Left lung (tissue), 10 donors: ENCODE data around the gene KDM1A. TPM values are rescaled to one million over a fixed set of nuclear protein-coding genes. Genes with fewer than 3 reads are reported as not detected.

ENCODE experiments used
- ATAC-seq: fragments of 200-7000 bp; cut with Tn5 transposase; one replicate; pipeline ENCODE4 v1.9.1; 2020; ENCODE audit warnings: moderate library complexity
- DNase-seq, 4 donors: peaks; one replicate each; pipeline ENCODE4 v3.0.0-alpha.2; 2013 to 2020
- H3K27ac ChIP-seq, 2 donors: fragments of 200-600 bp; sonication (generic) in 1 of 2; one replicate each; pipeline versions ENCODE4 v1.5.0 to v1.8.0; 2020 to 2021
- H3K27me3 ChIP-seq, 2 donors: fragments of 200-600 bp; sonication (generic) in 1 of 2; one replicate each; pipeline versions ENCODE4 v1.5.0 to v1.8.0; 2020 to 2021
- H3K36me3 ChIP-seq, 2 donors: fragments of 200-600 bp; sonication (generic) in 1 of 2; one replicate each; pipeline versions ENCODE4 v1.5.0 to v1.8.0; 2020 to 2021
- H3K4me1 ChIP-seq, 2 donors: fragments of 200-600 bp; one replicate each; pipeline ENCODE4 v1.8.0; 2021
- H3K4me3 ChIP-seq, 2 donors: fragments of 200-600 bp; sonication (generic) in 1 of 2; one replicate each; pipeline versions ENCODE4 v1.5.0 to v1.8.0; 2020 to 2021; ENCODE audit warnings: mild to moderate bottlenecking in 1 of 2
- H3K9me3 ChIP-seq, 2 donors: fragments of 200-600 bp; sonication (generic) in 1 of 2; one replicate each; pipeline versions ENCODE4 v1.5.0 to v1.8.0; 2020 to 2021
- intact Hi-C, 2 donors: fragments of 100-400 bp; cut with DNase I; formaldehyde crosslinking; loops; one replicate each; pipeline versions ENCODE4 v1.11.2 to v1.14.2; 2022
- polyA plus RNA-seq, 6 donors: library from polyadenylated mRNA; unstranded; fragments of 120-200 nt; gene quantifications; one replicate each; pipeline ENCODE4 v1.2.1, GENCODE V29; 2013; ENCODE audit not compliant: insufficient read length in 6 of 6
- total RNA-seq, 2 donors: library from RNA; stranded (reverse); fragmentation: NEBNext Ultra II Directional; extraction: Animal tissue kit (Norgen Biotek cat#: 25700); gene quantifications; one replicate each; pipeline ENCODE4 v1.2.1, GENCODE V29; 2021
- TF ChIP-seq, protein P1 (sequence below), 2 donors: fragments of 200-600 bp; sonication (generic) in 1 of 2; IDR thresholded peaks; one replicate each; pipeline versions ENCODE4 v1.5.0 to v1.8.0; 2021; ENCODE audit warnings: antibody characterized with exemption in 2 of 2
- donor health status: DM: no; HTN: yes; CAD: no.
- donor health status: DM: no; HTN: no; CAD: no.

The KDM1A gene
- total and polyA plus RNA-seq, 8 donors, result 39.5 to 126 (median 118) TPM

GRCh38 chr1:23120383-23120782 lies 101.1 kb downstream of the KDM1A start:
- H3K9me3 ChIP-seq, result no peaks in the 10 kb centered on the region
- no peak for DNase-seq
- H3K36me3 ChIP-seq, result no peaks in the 10 kb centered on the region
- no peak overlapping the region for H3K4me3 ChIP-seq
- TF ChIP-seq, protein P1, sequence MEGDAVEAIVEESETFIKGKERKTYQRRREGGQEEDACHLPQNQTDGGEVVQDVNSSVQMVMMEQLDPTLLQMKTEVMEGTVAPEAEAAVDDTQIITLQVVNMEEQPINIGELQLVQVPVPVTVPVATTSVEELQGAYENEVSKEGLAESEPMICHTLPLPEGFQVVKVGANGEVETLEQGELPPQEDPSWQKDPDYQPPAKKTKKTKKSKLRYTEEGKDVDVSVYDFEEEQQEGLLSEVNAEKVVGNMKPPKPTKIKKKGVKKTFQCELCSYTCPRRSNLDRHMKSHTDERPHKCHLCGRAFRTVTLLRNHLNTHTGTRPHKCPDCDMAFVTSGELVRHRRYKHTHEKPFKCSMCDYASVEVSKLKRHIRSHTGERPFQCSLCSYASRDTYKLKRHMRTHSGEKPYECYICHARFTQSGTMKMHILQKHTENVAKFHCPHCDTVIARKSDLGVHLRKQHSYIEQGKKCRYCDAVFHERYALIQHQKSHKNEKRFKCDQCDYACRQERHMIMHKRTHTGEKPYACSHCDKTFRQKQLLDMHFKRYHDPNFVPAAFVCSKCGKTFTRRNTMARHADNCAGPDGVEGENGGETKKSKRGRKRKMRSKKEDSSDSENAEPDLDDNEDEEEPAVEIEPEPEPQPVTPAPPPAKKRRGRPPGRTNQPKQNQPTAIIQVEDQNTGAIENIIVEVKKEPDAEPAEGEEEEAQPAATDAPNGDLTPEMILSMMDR (IDR thresholded peaks at IDR 0.05), result no peak
- H3K27me3 ChIP-seq, result peaks cover 0 to 3% of the 10 kb centered on the region in 2 donors
- peak overlapping the region in 1 of 2 donors; percentile 38 for H3K27ac ChIP-seq
- intact Hi-C loops, result no loop called here
- ATAC-seq, result no peak
- peaks cover 20 to 34% of the 10 kb centered on the region in 2 donors for H3K4me1 ChIP-seq

DNA sequence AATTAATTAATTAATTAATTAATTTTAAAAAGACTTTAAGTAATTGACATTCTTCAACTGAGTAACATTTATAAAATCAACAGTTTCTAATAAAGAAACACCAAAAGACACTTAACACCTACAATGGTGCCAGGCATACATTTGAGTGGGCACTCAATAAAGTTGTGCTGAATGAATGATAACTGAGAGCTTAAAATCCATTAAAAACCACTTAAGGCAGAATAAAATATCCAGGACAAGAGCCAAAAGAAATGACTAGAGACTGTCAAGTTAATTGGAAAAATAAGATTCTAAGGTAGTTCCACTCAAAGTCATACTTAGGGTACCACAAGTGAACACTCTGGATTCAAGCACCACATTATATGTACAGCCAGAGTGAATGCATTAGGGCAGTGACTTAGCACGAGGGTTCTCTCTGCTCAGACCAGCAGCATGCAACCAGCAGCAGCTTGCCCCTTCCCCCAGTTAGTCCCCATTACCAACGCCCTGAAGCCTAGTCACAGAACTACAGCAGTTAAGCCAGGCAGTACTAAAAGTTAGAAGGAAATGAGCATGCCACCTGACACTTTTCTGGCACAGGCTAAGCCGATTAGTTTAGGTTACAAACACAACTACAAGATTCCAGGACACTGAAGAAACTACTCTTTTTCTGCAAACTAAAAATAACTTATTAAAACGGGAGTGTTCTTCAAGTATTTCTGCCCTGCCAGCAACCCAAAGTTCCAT lies 102.9 kb downstream of the KDM1A start:
- H3K36me3 ChIP-seq, result no peaks in the 10 kb centered on the region
- H3K4me3 ChIP-seq, result no peak overlapping the region
- DNase-seq, result peak in 3 of 4 donors; percentile 37 to 73 (median 51)
- TF ChIP-seq, protein P1 (IDR thresholded peaks at IDR 0.05), result no peak
- peaks cover 20 to 31% of the 10 kb centered on the region in 2 donors for H3K4me1 ChIP-seq
- peak overlapping the region; percentile 9 to 16 for H3K27ac ChIP-seq
- H3K9me3 ChIP-seq, result no peaks in the 10 kb centered on the region
- ATAC-seq, result peak; percentile 33
- H3K27me3 ChIP-seq, result peaks cover 0 to 3% of the 10 kb centered on the region in 2 donors
- intact Hi-C loops, result no loop called here

GRCh38 chr1:23122796-23123195 lies 103.5 kb downstream of the KDM1A start:
- intact Hi-C loops, result no loop called here
- TF ChIP-seq, protein P1 (IDR thresholded peaks at IDR 0.05), result no peak
- DNase-seq, result no peak
- ATAC-seq, result no peak
- Histone ChIP-seq H3K27ac (peak overlapping the region; percentile 9 to 16), H3K27me3 (peaks cover 0 to 3% of the 10 kb centered on the region in 2 donors), H3K36me3 (no peaks in the 10 kb centered on the region), H3K4me1 (peaks cover 20 to 34% of the 10 kb centered on the region in 2 donors), H3K9me3 (no peaks in the 10 kb centered on the region), H3K4me3 (no peak overlapping the region)

DNA sequence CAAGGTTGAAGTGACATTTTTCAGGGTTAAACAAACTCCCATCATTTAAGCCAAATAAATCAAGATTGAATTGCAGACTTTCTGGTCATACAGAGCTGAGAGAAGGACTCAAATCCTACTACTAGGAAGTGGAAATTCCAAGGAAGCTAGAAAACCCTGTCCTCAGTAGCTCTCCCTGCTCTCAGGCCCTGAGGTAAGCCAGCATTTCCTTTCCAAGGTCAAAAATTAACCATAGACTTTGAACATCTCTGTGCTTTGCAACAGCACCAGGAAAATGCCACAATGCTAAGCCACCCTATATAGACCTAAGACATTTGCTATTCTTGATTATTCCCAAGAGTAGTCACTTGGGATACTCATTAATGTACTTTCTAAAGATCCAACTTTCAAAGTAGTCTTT lies 104.3 kb downstream of the KDM1A start:
- H3K27ac ChIP-seq, result no peak overlapping the region
- H3K4me3 ChIP-seq, result no peak overlapping the region
- no peaks in the 10 kb centered on the region for H3K9me3 ChIP-seq
- intact Hi-C loops, result no loop called here
- ATAC-seq, result no peak
- H3K36me3 ChIP-seq, result no peaks in the 10 kb centered on the region
- peaks cover 0 to 3% of the 10 kb centered on the region in 2 donors for H3K27me3 ChIP-seq
- TF ChIP-seq, protein P1 (IDR thresholded peaks at IDR 0.05), result no peak
- peaks cover 20 to 34% of the 10 kb centered on the region in 2 donors for H3K4me1 ChIP-seq
- DNase-seq, result no peak

DNA sequence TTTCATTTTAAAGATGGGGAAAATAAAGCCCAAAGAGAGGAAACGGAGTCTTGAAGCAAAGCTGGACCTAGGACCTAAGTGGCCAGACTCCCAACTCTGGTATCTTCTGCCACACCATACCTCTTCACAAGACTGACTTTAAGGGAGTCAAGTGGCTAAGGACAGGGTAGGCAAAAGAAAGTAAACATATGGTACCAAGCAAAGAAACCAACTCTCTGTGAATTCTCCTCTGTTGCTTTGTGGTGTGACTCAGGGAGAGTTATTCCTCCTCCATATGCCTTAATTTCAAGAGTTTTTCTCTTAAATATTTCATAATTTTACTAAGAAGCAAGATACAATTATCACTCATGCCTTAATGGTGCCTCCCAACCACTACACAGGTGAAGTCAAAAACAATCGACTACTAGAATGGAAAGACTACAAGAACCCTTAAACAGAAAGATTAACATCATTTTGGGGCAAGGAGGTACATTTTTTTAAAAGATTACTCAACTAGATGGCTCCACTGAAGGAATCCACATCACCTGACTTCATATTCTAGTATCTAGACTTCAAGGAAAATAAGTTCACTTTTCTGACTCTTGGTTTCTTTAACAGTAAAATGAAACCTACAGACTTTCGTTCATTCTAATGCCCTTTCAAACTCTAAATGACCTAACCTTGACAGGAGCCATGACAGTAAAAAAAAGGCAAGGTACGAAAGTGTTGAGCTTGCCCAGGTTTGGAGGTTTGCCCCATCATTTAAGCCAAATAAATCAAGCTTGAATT lies 105.2 kb downstream of the KDM1A start:
- ATAC-seq, result no peak
- H3K4me3 ChIP-seq, result no peak overlapping the region
- no peaks in the 10 kb centered on the region for H3K36me3 ChIP-seq
- H3K27ac ChIP-seq, result no peak overlapping the region
- DNase-seq, result no peak
- H3K4me1 ChIP-seq, result peaks cover 20 to 31% of the 10 kb centered on the region in 2 donors
- TF ChIP-seq, protein P1 (IDR thresholded peaks at IDR 0.05), result no peak
- intact Hi-C loops, result no loop called here
- H3K9me3 ChIP-seq, result no peaks in the 10 kb centered on the region
- peaks cover 0 to 3% of the 10 kb centered on the region in 2 donors for H3K27me3 ChIP-seq
